HG03159 (cell line): ENCODE data around the gene EVL.
A peak's percentile ranks its signal among the peaks of the same experiment; 100 is the strongest.

Experiments
- ATAC-seq: cut with Tn5 transposase; IDR thresholded peaks from one replicate; pipeline ENCODE4 v1.9.1; 2021; ENCODE audit warnings: mild to moderate bottlenecking, moderate library complexity; ENCODE audit not compliant: unreplicated experiment

EVL gene

DNA sequence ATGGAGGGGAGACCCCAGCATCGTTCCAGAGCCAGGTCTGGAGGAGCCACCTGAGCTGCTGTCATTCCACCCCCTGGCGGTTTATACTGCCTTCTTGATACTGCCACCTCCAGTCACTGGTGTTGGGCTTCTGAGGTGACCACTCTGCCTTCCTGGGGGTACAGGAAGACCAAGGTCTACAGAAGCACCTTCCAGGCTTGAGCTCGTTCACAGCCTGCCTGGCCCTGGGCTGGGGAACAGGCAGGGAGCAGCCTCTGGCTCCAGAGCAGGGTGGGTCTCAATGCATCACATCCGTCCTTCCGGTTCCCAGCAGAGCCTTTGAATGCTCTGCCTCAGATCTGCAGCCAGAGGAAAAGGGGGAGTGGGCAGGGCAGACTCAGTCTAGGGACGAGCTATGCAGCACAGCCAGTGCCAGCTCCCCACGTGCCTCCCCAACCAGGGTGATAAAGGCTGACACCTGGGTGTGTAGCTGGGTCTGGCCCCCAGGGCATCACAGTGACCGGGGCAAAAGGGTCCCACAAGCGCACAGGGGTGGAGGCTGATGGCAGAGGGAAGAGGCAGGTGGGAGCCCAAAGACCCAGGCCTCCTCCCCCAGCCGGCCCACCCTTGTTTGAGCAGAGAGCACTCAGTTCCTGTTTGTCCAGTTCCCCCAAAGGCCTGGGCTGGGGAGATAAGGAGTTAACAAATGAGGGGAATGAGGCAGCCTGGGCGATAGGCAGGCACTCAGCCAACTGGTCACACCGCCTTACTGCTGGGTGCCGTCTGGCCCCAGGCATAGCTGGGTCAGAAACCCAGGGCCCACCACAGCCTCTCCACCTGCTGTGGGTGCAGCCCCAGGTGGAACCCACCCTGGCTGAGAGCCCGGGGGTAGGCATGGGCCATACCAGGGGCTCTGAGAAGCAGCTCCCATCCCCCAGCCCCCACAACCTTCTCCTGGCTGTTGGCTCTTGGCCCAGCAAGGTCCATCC, 77.1 kb downstream of the EVL start:
- no peak for ATAC-seq

DNA sequence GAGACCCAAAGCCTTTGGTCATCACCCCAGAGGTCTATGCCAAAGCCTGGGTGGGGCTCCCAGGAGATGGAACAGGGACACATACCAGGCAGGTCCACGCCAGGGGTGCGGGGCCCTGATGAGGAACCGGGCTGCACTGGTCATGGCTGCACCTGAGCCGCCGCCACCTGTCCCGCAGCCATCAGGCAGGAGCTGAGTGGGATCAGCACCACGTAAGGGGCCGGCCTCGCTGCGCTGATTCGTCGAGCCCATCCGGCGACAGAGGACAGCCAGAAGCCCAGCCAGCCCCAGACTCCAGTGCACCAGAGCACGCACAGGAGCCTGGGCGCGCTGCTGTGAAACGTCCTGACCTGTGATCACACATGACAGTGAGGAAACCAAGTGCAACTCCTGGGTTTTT, 78.3 kb downstream of the EVL start:
- ATAC-seq, result no peak

DNA sequence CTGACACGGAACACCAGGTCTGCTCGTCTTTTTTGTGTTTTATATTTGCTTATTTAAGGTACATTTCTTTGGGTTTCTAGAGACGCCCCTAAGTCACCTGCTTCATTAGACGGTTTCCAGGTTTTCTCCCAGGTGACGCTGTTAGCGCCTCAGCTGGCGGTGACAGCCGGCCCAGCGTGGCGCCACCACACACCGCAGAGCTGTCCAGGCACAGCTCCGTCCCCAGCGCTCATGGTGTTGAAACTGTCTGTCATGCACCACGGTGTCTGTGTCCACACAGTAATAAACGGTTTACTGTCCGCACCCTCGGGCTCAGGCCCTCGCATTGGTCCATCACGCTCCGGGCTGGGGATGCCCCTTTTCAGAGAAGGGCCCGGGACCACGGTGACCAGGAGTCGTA, 78.7 kb downstream of the EVL start:
- no peak for ATAC-seq

DNA sequence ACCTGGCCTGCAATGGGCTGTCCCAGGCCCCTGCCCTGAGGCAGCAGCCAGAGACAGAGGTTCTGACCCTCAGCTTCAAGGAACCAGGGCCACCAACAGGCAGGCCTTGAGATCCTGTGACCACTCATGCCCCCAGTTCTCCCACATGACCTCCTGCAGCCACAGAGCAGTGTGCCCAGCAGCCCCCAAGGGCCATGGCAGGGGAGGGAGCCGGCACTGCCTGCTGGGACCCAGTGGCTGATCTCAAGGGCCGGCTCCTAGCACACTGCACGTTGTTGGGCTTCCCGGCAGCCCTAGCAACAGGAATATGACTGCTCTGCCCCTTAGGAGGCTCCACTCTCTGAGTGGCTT, 79.4 kb downstream of the EVL start:
- no peak for ATAC-seq

DNA sequence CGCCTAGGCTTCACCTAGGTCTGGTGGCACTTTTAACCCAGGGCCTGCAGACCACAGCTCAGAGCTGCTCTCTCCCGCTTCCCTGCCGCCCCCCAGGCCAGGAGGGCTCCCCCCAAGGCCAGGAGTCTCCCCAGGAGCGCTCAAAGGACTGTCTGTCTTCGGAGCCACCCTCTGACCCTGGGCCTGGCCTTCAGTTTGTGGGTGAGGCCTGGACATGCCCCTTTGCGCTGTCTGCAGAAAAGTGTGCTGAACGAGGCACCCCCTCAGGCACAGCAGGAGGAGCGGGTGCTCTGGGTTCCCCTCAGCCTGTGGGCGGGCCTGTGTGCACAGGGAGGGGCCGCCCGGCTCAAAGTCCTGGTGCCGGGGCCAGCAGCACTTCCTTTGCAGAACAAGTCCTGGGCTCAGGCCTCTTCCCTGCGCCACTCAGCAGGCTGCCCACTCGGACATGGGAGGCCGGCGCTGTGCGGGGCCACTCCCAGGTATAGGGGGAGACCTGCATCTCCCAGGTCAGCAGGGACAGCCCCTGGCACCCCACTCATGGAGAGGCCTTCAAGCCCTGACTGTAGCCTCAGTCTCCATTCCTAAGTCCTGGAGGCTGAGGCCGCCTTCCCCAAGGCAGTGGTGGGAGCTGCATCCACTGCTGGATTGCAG, 79.9 kb downstream of the EVL start:
- ATAC-seq, result no peak

DNA sequence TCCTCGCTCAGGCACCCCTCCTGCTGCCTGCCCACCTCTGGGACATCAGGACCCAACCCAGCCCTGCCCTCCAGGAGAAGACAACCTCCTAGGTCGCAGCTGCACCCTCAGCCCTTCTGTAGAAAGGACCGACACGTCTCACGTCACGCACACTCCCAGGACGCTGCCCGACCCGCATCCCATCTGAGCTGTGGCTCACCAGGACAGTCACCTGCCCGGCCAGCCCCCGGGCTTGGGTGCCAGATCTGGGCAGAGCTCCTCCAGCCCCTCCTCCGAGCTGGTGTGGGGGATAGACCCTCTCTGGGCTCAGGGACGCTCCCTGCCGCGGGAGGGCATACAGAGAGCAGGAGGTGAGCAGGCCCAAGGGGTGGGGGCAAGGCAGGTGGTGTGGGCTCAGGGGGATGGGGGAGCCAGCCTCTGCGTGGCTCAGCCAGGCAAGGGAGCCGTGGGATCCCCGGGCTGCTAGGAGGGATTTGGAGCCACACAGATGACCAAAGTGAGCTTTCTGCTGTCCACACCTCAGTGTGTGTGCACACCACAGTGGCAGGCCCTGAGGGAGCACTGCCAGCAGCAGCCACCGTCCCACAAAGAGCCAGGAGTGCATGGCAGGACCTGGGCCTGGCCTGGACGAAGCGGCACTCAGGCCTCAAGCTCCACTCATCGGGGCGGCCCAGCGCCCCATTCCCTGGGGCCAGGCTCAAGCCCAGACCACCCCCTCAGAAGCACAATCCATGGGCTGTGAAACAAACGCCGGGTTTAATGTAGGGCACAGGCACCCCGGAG, 80.7 kb downstream of the EVL start:
- ATAC-seq, result no peak

DNA sequence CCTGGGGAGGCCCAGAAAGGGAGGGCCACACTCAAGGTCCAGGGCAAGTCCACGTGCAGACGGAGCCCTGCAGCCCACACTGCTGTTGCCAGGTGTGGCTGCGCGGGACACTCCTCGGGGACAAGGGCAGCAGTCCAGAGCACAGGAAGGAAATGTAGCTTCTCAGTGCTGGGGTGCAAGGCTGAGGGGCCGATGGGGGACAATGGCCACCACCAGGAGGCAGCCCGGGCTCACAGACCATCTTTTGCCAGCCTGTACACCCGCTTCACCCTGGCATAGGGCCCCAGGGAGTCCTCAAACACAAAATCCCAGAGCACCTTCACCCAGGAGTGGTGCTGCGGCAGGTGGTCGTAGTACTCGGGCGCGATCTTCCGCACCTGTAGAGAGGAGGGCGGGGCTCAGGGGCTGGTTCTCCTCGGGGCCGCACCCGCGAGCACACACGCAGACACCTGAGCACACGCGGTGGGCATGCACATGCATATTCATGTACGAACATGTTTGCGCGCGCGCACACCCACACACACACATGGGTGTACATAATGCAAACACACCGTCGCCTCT, 81.4 kb downstream of the EVL start:
- no peak for ATAC-seq

DNA sequence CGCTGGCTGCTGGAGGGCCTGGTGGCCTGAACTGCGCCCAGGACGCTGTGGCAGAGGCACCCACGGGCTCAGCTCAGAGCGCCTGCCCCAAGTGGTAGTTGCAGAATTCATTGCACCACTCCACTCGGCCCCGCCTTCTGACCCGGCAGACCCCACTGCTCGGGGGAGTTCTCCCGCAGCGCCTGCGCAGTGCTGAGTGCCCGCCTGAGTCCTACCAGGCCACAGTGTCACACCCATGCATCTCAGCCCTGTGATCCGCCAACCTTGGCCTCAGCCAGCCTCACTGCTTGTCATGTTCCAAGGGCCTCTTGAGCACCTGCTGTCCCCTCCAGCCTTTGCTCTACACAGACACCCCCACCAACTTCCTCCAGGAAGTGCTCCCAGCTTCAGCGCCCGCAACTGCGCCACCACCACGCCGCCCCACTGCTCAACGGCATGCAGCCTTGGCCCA, 82.0 kb downstream of the EVL start:
- ATAC-seq, result peak; percentile 44

DNA sequence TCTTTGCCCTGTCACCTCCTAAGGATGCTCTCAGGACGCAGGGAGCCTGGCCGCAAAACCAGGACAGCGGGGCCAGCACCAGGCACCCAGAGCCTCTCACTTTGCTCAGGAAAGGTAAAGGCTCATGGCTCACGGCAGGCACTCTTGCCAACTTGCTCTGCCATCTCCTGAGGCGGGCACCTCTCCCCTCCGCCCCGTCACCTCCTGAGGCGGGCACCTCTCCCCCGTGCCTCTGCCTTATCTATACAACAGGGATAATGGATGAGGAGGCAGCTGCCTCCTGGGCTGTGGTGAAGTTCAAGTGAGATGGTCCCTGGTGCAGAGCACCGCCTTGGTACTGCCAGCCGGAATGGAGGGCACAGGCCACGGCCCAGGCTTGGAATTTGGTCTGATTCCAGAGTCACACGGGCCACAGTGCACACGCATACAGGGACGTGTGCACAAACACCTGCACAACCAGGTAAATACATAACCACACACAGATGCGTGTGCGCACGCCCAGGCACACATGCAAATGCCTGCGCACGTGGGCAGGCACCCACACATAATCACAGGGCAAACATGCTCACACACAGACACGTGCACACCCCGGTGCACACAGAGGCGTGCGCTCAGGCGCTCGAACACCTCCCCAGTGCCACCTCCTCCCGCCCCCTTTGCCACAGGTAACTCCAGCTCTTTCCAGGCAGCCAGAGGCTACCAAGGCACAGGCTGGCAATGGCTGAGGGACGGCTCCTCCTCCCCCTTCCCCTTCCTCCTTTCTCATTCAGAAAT, 82.7 kb downstream of the EVL start:
- ATAC-seq, result no peak

DNA sequence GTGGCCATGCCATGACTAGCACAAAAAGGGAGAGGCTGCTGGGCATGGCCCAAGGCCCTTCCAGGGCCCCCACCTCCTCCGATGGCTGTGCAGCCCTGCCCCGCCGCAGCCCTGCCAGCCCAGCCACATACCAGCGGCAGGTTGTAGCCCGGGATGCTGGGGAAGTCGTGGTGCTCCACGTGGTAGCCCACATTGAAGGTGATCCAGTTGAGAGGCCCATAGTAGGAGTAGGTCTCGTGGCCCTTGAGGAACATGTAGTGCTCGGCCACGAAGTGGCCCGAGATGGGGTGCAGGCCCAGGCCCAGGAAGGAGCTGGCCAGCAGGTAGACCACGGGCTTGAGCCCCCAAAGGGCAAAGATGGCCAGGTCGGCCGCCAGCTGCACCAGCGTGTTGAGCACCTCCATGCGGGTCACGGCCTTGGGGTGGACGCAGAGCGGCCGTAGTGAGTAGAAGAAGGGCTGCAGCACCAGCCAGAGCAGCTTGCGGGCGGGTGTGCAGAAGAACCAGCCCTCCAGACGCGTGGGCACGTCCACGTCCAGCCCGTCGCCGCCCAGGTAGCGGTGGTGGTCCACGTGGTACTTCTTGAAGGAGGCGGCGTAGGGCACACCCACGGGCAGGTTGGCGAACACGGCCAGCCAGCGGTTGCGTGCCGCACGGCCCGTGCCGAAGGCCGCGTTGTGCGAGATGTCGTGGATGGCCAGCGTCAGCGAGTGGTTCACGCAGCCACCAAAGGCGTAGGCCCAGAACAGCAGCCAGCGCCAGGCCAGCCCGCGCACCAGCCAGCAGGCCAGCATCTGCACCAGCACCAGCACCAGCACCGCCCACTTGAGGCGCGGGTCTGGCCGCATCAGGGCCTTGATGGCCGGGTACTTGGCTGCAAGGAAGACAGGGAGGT, 83.9 kb downstream of the EVL start:
- ATAC-seq, result no peak

DNA sequence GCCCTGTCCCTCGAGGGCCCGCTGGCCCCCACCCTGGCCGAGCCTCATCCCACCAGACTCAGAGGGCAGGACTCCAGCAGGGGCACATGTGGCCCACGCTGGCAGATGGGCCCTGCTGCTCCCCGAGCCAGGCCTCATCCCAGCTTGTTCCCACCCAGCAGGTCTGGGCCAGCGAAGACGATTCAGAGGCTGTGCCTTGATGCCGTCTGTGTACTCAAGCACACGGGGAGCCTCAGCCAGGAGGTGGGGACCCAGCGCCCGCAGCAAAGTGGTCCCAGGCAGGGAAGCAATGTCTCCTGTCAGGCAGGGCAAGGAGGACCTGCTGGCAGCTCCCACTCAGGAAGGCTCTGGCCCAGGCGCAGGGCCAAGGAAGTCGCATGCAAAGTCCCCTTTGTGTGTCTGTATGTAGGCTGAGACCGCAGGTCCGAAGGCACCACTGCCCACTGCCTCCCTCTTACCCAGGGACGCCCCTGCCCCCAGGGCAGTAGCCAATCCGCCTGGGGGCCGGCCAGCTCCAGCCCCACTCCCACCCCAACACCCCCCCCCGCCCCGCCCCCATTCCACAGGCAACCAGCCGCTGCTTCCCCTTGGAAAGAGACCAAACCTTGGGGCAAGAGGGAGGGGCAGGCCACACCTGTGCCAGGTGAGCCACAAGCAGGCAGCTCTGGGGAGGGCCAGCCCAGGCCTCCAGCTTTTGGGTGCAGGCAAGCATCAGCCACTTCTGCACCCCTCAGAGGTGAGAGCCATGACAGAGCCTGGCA, 84.8 kb downstream of the EVL start:
- no peak for ATAC-seq

DNA sequence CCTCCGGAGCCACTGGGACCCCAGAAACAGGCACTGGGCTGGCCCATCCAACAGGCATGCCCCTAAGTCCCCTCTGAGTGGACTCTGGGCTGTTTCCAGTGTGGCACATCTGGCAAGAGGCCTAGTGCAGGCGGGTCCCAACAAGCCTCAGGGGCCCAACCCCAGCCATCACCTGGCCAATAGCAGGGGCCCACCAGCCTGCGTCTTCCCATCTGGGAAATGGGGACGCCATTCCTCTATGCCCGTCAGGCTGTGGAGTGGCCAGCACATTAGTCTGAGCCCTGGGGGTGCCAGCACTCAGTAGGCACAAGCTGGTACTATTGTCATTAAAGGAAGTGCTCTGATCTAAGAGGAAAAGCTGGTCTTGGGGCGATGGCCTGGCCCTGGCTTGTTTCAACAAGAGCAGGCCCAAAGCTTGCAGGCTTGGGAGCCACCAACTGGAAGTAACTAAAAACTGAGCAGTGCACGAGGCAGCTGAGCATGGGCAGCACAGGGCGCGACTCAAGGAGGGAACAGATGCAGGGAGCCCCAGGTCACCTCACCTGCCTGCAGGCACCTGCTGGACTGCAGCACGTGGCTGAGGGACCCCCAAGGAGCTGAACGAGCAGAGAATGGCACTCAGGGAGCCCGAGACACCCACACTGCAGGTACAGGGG, 85.8 kb downstream of the EVL start:
- ATAC-seq, result no peak

DNA sequence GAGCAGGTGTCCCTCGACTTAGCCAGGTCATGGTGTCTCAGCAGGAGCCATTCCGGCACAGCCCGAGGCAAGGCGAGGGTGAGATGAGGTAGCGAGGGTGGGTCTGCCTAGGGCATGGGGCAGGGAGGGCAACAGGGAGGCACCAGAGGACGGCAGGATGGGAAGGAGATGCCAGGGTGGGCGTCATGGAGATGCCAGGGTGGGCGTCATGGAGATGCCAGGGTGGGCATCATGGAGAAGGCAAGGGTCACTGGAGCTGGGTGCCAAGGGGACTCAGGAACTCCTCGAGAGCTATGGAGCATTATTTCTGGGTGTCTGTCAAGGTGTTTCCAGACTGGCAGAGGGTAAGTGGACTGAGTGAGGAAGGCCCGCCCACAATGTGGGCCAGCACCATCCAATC, 86.9 kb downstream of the EVL start:
- no peak for ATAC-seq

DNA sequence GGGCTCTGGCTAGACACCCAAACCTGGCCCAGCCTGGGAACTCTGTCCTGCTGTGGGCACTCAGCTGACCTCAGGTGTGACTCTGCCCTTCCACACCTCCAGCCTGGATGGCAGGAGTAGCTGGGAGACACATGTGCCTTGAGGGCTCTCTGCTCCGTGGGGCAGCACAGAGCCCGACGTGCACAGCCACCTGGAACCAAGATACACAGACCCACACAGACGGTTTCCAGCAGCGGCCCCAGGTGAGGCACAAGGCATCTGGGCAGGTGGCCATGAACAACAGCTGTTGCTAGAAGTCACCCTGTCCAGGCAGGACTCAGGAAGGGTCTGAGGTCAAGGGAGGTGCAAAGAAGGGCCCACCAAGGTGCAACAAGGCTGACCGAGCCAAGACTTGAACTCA, 88.3 kb downstream of the EVL start:
- no peak for ATAC-seq

DNA sequence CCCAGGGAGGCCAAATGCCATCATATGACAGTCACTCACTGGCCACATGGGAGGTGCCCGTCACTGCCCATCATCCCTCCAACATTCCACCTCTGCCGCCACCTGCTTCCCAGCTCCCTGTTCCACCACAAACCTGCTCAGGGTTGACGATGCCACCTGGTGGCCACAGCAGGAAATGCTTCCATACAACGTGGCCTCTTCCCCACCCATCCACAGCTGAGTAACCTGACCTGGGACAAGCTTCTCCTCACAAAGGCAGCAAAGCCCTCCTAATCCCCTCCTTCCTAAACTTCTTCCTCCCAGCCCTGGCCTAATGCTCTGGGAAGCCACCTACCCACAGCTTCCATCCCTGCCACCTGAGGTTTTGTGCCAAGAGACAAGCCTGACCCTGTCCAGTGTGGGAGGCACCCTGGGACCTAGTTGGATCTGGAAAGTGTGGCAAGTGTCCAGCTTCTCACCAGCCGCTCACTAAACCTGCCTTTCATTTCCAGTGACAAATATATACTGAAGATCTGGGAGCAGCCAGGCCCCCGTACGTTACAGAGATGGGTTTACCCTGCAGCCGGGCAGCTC, 89.9 kb downstream of the EVL start:
- no peak for ATAC-seq

DNA sequence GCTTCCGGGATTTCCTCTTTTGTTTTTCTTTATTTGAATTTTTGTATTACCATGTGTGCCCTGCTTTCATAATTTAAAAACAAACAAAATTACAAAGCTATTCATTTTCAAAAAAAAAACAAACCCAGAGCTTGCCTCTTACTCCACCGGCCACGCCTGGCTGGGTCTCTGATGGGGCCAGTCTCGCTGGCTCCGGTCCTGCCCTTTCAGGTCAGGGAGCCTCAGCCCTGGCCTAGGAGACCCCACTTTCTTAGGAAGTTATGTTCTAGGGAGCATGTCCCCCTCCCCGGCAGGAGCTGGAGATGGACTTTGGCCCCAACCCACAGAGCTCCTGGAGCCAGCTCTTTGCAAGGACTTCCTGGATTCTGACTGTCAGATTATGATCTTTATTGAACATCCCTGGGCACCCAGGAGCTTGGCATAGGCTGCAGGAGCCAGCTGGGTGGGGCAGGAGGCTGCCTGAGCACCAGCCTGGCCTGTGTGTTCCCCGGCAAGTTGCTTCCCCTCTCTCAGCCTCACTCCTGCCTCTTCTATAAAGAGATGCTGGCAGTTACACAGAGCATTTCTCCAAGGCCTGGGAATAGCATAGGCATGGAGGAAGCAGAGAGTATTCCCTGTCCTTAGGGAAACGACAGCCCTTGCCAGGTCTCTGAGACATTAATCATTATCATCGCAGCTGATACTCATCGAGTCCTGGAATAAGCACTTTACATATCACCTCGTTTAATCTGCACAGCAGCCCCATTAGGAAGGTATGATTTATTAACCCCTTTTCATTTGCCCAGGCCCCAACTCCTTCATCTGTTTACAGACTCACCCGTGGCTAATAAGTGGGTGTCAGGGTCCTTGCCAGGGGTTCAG, 90.8 kb downstream of the EVL start:
- ATAC-seq, result no peak

DNA sequence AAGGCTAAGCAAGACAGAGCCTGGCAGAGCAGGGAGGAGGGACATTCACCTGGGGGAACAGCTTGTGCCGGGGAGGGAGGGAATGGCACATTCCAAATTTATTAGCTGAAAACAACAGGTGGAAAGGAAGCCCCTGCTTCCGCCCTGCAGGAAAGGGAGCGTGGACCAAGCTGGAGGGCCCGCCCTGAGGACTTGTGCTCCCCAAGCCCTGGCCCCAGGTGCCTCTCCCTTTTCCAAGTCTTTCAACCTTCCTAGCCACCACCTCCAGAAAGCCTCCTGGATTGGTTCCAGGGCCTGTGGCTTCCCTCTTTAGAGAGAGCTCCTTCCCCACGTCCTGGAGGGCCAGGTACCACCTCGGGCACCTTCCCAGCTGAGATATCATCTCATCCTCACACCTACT, 91.6 kb downstream of the EVL start:
- no peak for ATAC-seq
